H1 (cell line): ENCODE data around the gene NFATC1. TPM values are rescaled to one million over a fixed set of nuclear protein-coding genes. Genes with fewer than 3 reads are reported as not detected.

Experiments used
- CTCF ChIA-PET: fragments of 300-600 bp; sonication (Branson Sonifier 250); formaldehyde crosslinking; loops from one replicate; lab custom pipeline; 2021; ENCODE audit not compliant: partially characterized antibody; lab: Charles Lee
- POLR2A ChIA-PET: fragments of 300-600 bp; sonication (Branson Sonifier 250); formaldehyde crosslinking; loops from one replicate; lab custom pipeline; 2021; ENCODE audit warnings: inconsistent platforms; ENCODE audit not compliant: partially characterized antibody; lab: Charles Lee
- DNase-seq, 2 experiments: peaks; one replicate each; pipeline versions ENCODE4 v3.0.0 to v3.0.0-alpha.2; 2010 to 2022; ENCODE audit warnings: low spot score in 2 of 2, low read depth in 1 of 2, mixed read lengths in 1 of 2
- FAIRE-seq: peaks from 2 replicates; lab custom pipeline; 2011; peaks lifted over from hg19 to GRCh38; lab: Jason Lieb, UNC
- H2AFZ ChIP-seq: 2 replicates; pipeline ENCODE4 v1.8.1; 2012; ENCODE audit warnings: low read length, inconsistent platforms
- H2AK5ac ChIP-seq: 2 replicates; pipeline ENCODE4 v1.6.1; 2013; ENCODE audit warnings: low read depth, low read length
- H2BK120ac ChIP-seq: replicated peaks from 2 replicates; pipeline ENCODE3; 2013; ENCODE audit warnings: low read depth, low read length, inconsistent platforms
- H2BK12ac ChIP-seq: 2 replicates; pipeline ENCODE4 v1.6.1; 2013; ENCODE audit warnings: low read depth, low read length
- H2BK15ac ChIP-seq: 2 replicates; pipeline ENCODE4 v1.6.1; 2013; ENCODE audit warnings: low read length
- H2BK20ac ChIP-seq: 2 replicates; pipeline ENCODE4 v1.6.1; 2013; ENCODE audit warnings: low read length
- H2BK5ac ChIP-seq: 2 replicates; pipeline ENCODE4 v1.6.1; 2013; ENCODE audit warnings: low read depth, low read length
- H3K14ac ChIP-seq: 2 replicates; pipeline ENCODE4 v1.6.1; 2013; ENCODE audit warnings: inconsistent platforms; ENCODE audit not compliant: insufficient read length
- H3K18ac ChIP-seq: 2 replicates; pipeline ENCODE4 v1.6.1; 2013; ENCODE audit warnings: low read length; ENCODE audit errors: extremely low read depth
- H3K23ac ChIP-seq: 2 replicates; pipeline ENCODE4 v1.6.1; 2013; ENCODE audit warnings: inconsistent platforms; ENCODE audit not compliant: insufficient read length
- H3K23me2 ChIP-seq: 2 replicates; pipeline ENCODE4 v1.6.1; 2013; ENCODE audit warnings: low read depth, low read length
- H3K27ac ChIP-seq: 2 replicates; pipeline ENCODE4 v1.6.1; 2011; ENCODE audit warnings: low read depth, low read length, inconsistent platforms
- H3K27me3 ChIP-seq, 4 experiments: replicated peaks in 1 of 4; 1 replicate in 1 of 4; 2 replicates in 3 of 4; pipeline versions ENCODE4 v1.6.1 to v1.8.1; 2011 to 2013; ENCODE audit warnings: low read length in 3 of 4, mild to moderate bottlenecking in 3 of 4, inconsistent platforms in 2 of 4, mixed read lengths in 2 of 4, moderate library complexity in 1 of 4; ENCODE audit not compliant: control insufficient read depth in 3 of 4, insufficient read depth in 3 of 4; ENCODE audit errors: extremely low read depth in 1 of 4
- H3K36me3 ChIP-seq, 4 experiments: 2 replicates each; pipeline versions ENCODE4 v1.6.1 to v1.8.1; 2011 to 2013; ENCODE audit warnings: mild to moderate bottlenecking in 4 of 4, low read length in 3 of 4, moderate library complexity in 2 of 4, control low read depth in 1 of 4, inconsistent platforms in 1 of 4; ENCODE audit not compliant: insufficient read depth in 4 of 4, control insufficient read depth in 2 of 4
- H3K4ac ChIP-seq: replicated peaks from 2 replicates; pipeline ENCODE3; 2013; ENCODE audit warnings: low read length, low read depth, mixed read lengths, inconsistent platforms; ENCODE audit not compliant: insufficient read length
- H3K4me1 ChIP-seq, 4 experiments: replicated peaks in 1 of 4; 1 replicate in 1 of 4; 2 replicates in 3 of 4; pipeline versions ENCODE4 v1.6.1 to v1.8.1; 2011 to 2013; ENCODE audit warnings: low read length in 3 of 4, inconsistent platforms in 2 of 4, mixed read lengths in 1 of 4; ENCODE audit not compliant: insufficient read depth in 4 of 4, control insufficient read depth in 3 of 4
- H3K4me2 ChIP-seq, 2 experiments: 2 replicates each; pipeline versions ENCODE4 v1.6.1 to v1.8.1; 2011 to 2013; ENCODE audit warnings: low read depth in 2 of 2, low read length in 2 of 2, control low read depth in 1 of 2, inconsistent platforms in 1 of 2, mild to moderate bottlenecking in 1 of 2; ENCODE audit not compliant: insufficient read depth in 1 of 2
- H3K4me3 ChIP-seq, 4 experiments: fragments of 200-600, 300-600 bp in 1 of 4; sonication (generic), shearing (Covaris generic), sonication (Bioruptor Twin) in 1 of 4; 2 replicates each; pipeline versions ENCODE4 v1.5.1 to v1.8.1; 2011 to 2016; ENCODE audit warnings: low read length in 4 of 4, low read depth in 3 of 4, control low read depth in 2 of 4, inconsistent platforms in 2 of 4, mild to moderate bottlenecking in 2 of 4, mixed read lengths in 1 of 4, moderate library complexity in 1 of 4; ENCODE audit not compliant: insufficient read depth in 2 of 4; ENCODE audit errors: extremely low read depth in 1 of 4
- H3K56ac ChIP-seq: replicated peaks from 2 replicates; pipeline ENCODE3; 2013; ENCODE audit warnings: low read depth, mild to moderate bottlenecking, mixed read lengths, low read length, inconsistent platforms; ENCODE audit not compliant: insufficient read length
- H3K79me1 ChIP-seq: 2 replicates; pipeline ENCODE4 v1.6.1; 2013; ENCODE audit warnings: low read depth, low read length, control low read depth
- H3K79me2 ChIP-seq, 2 experiments: 2 replicates each; pipeline versions ENCODE4 v1.6.1 to v1.8.1; 2012 to 2013; ENCODE audit warnings: low read length in 2 of 2, mild to moderate bottlenecking in 2 of 2, inconsistent platforms in 1 of 2; ENCODE audit not compliant: insufficient read depth in 2 of 2, control insufficient read depth in 1 of 2
- H3K9ac ChIP-seq, 4 experiments: replicated peaks in 1 of 4; 1 replicate in 1 of 4; 2 replicates in 3 of 4; pipeline versions ENCODE4 v1.6.1 to v1.8.1; 2011 to 2013; ENCODE audit warnings: low read depth in 3 of 4, low read length in 3 of 4, control low read depth in 2 of 4, mild to moderate bottlenecking in 2 of 4, moderate library complexity in 2 of 4, inconsistent platforms in 1 of 4; ENCODE audit errors: extremely low read depth in 1 of 4
- H3K9me3 ChIP-seq, 2 experiments: 2 replicates each; pipeline versions ENCODE4 v1.6.1 to v1.8.1; 2012 to 2013; ENCODE audit warnings: mild to moderate bottlenecking in 2 of 2, moderate library complexity in 2 of 2, control low read depth in 1 of 2, inconsistent platforms in 1 of 2, low read depth in 1 of 2, low read length in 1 of 2, mixed read lengths in 1 of 2; ENCODE audit not compliant: insufficient read depth in 2 of 2
- H4K20me1 ChIP-seq, 2 experiments: replicated peaks in 1 of 2; 2 replicates each; pipeline versions ENCODE3 to v1.8.1; 2011 to 2013; ENCODE audit warnings: inconsistent platforms in 2 of 2, low read length in 2 of 2, mild to moderate bottlenecking in 1 of 2; ENCODE audit not compliant: insufficient read depth in 2 of 2, control insufficient read depth in 1 of 2
- H4K5ac ChIP-seq: 2 replicates; pipeline ENCODE4 v1.6.1; 2013; ENCODE audit warnings: low read length, low read depth, mixed read lengths, inconsistent platforms; ENCODE audit not compliant: insufficient read length
- H4K8ac ChIP-seq: 2 replicates; pipeline ENCODE4 v1.8.0; 2013; ENCODE audit warnings: mild to moderate bottlenecking, moderate library complexity, low read length, inconsistent platforms; ENCODE audit not compliant: insufficient read depth; ENCODE audit errors: extremely low read depth
- H4K91ac ChIP-seq: replicated peaks from 2 replicates; pipeline ENCODE3; 2013; ENCODE audit warnings: low read length, mixed read lengths, inconsistent platforms; ENCODE audit not compliant: insufficient read length
- WGBS, 2 experiments: shearing (Covaris generic) in 1 of 2; methylation state at CpG; one replicate each; pipeline versions ENCODE4 v1.1.6 to v1.1.7; 2013 to 2015; ENCODE audit warnings: low lambda C conversion rate in 2 of 2, mixed read lengths in 2 of 2, inconsistent platforms in 1 of 2, low coverage in 1 of 2, missing lambda C conversion rate in 1 of 2; ENCODE audit not compliant: insufficient replicate concordance in 2 of 2, insufficient coverage in 1 of 2, insufficient read length in 1 of 2; ENCODE audit errors: extremely low coverage in 1 of 2, missing lambda C conversion rate in 1 of 2; 5-methylcytosine and 5-hydroxymethylcytosine counted together
- polyA plus RNA-seq, 7 experiments: library from polyadenylated mRNA; depleted of rRNA in 3 of 7; stranded (reverse) in 5 of 7; unstranded in 2 of 7; fragments of >200 nt in 5 of 7; fragments of 200-250 nt in 2 of 7; gene quantifications; 1 replicate in 5 of 7; 2 replicates in 1 of 7; 4 replicates in 1 of 7; pipeline versions ENCODE4 v1.2.1 to v1.2.3, GENCODE V29; 2011 to 2013; ENCODE audit warnings: missing spikeins in 2 of 7, mixed read lengths in 2 of 7
- total RNA-seq: library from RNA; stranded (reverse); fragmentation: NEBNext Ultra II Directional; extraction: Animal tissue kit (Norgen Biotek cat#: 25700); gene quantifications from 2 replicates; pipeline ENCODE4 v1.2.1, GENCODE V29; 2021
- TF ChIP-seq, protein P1 (sequence below), 3 experiments: IDR thresholded peaks; 1 replicate in 2 of 3; 2 replicates in 1 of 3; pipeline versions ENCODE4 v1.5.1 to v1.6.1; 2011; ENCODE audit warnings: low read length in 3 of 3, mild to moderate bottlenecking in 3 of 3, inconsistent platforms in 2 of 3, low read depth in 1 of 3, moderate library complexity in 1 of 3; ENCODE audit not compliant: insufficient read depth in 1 of 3; ENCODE audit errors: control extremely low read depth in 1 of 3

Gene NFATC1
- total and polyA plus RNA-seq, 2 of the 8 experiments (the other 6 are each of a cell fraction or from before 2014, with no cell fraction given) = 2.0 to 6.6 TPM

GRCh38 chr18:79402977-79403722 lies 7.4 kb downstream of the NFATC1 start:
- Histone ChIP-seq H4K8ac (0 out of 2 replicates have a peak overlapping the region, but pooled peaks have one; percentile 40), H3K9ac (no peak overlapping the region), H4K20me1 (peaks cover 0 to 4% of the 10 kb centered on the region in 2 experiments), H2BK20ac (no peak overlapping the region), H2BK15ac (no peak overlapping the region), H4K91ac (no peak overlapping the region), H3K9me3 (no peaks in the 10 kb centered on the region), H4K5ac (no peak overlapping the region), H3K14ac (no peak overlapping the region), H3K79me1 (no peaks in the 10 kb centered on the region), H2BK5ac (no peak overlapping the region), H2AFZ (no peak overlapping the region), H3K4me1 (peaks cover 0 to 2% (median under 1%) of the 10 kb centered on the region in 4 experiments; a peak in 4 of 7 replicates), H2BK120ac (no peak overlapping the region), H3K23ac (no peak overlapping the region), H3K4me2 (no peak overlapping the region), H2AK5ac (no peak overlapping the region), H3K56ac (no peak overlapping the region), H3K18ac (no peak overlapping the region), H3K36me3 (no peaks in the 10 kb centered on the region), H3K27me3 (peaks cover 14 to 17% (median 17%) of the 10 kb centered on the region in 4 experiments), H3K4me3 (no peak overlapping the region), H3K79me2 (no peaks in the 10 kb centered on the region), H3K4ac (no peak overlapping the region), H2BK12ac (no peak overlapping the region), H3K23me2 (peaks cover 3% of the 10 kb centered on the region; the same call in 1 of the 2 replicates), H3K27ac (no peak overlapping the region; the same call in 1 of the 2 replicates)
- POLR2A ChIA-PET = interaction anchor here (2.1 kb wide), 1 partner anchor 10 kb away, joined by 6 read pairs; no protein-coding TSS in a partner anchor
- TF ChIP-seq, protein P1, sequence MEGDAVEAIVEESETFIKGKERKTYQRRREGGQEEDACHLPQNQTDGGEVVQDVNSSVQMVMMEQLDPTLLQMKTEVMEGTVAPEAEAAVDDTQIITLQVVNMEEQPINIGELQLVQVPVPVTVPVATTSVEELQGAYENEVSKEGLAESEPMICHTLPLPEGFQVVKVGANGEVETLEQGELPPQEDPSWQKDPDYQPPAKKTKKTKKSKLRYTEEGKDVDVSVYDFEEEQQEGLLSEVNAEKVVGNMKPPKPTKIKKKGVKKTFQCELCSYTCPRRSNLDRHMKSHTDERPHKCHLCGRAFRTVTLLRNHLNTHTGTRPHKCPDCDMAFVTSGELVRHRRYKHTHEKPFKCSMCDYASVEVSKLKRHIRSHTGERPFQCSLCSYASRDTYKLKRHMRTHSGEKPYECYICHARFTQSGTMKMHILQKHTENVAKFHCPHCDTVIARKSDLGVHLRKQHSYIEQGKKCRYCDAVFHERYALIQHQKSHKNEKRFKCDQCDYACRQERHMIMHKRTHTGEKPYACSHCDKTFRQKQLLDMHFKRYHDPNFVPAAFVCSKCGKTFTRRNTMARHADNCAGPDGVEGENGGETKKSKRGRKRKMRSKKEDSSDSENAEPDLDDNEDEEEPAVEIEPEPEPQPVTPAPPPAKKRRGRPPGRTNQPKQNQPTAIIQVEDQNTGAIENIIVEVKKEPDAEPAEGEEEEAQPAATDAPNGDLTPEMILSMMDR (IDR thresholded peaks at IDR 0.05; ENCODE audit: control extremely low read depth in 1 of 3, insufficient read depth in 1 of 3, low read depth in 1 of 3, low read length in 3 of 3) = no peak
- 81% methylated on average over 26 of the region's 27 CpGs; no CpG with 5 or more reads in 1 of the 2 experiments for WGBS, 2 experiments
- FAIRE-seq = no peak
- DNase-seq = no peak
- CTCF ChIA-PET = interaction anchor here (0.8 to 2.5 kb wide), 4 partner anchors 23 to 240 kb away, joined by 3 to 7 read pairs (median 4); no protein-coding TSS in a partner anchor
